ENCODE measurements around the gene C16orf89.

C16orf89 gene

DNA sequence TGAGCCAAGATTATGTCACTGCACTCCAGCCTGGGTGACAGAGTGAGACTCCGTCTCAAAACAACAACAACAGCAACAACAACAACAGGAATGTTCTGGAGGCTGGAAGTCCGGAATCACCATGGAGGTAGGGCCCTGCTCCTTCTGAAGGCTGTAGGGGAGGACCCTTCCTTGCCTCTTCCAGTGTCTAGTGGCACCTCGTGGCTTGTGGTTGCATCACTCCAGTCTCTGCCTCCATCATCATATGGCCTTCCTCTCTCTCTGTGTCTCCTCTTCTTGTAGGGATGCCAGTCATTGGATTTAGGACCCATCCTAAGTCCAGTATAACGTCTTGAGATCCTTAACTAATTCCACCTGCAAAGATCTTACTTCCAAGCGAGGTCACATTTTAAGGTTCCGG, 46.0 kb downstream of the C16orf89 start:
- no peak for DNase-seq (ENCODE audit: low spot score)
- TF ChIP-seq, protein P1, sequence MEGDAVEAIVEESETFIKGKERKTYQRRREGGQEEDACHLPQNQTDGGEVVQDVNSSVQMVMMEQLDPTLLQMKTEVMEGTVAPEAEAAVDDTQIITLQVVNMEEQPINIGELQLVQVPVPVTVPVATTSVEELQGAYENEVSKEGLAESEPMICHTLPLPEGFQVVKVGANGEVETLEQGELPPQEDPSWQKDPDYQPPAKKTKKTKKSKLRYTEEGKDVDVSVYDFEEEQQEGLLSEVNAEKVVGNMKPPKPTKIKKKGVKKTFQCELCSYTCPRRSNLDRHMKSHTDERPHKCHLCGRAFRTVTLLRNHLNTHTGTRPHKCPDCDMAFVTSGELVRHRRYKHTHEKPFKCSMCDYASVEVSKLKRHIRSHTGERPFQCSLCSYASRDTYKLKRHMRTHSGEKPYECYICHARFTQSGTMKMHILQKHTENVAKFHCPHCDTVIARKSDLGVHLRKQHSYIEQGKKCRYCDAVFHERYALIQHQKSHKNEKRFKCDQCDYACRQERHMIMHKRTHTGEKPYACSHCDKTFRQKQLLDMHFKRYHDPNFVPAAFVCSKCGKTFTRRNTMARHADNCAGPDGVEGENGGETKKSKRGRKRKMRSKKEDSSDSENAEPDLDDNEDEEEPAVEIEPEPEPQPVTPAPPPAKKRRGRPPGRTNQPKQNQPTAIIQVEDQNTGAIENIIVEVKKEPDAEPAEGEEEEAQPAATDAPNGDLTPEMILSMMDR (conservative IDR thresholded peaks at IDR 0.05; ENCODE audit: low read depth) = no peak
- POLR2A ChIA-PET (ENCODE audit: low non-redundant PET) = no interaction called here
- CTCF ChIA-PET = no interaction called here
- no peak overlapping the region for H3K27ac ChIP-seq

DNA sequence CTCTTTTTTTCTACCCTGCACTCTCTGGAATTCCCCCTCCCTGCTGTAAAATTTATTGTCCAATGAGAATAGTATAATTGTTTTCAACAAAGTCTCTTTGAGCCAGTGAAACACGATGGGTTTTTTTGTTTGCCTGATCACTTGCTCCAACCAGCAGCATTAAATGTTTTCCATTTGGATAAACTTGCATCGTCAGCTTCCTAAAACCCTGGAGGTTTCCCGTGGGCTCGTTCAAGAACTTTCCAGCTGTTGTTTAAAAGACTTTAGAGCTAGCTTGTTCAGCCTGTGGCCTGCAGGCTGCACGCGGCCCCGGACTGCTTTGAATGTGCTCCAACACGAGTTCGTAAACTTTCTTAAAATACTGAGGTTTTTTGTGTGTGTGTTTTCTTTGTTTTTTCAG, 47.0 kb downstream of the C16orf89 start:
- POLR2A ChIA-PET (ENCODE audit: low non-redundant PET) = no interaction called here
- CTCF ChIA-PET = no interaction called here
- TF ChIP-seq, protein P1 (conservative IDR thresholded peaks at IDR 0.05; ENCODE audit: low read depth) = no peak

DNA sequence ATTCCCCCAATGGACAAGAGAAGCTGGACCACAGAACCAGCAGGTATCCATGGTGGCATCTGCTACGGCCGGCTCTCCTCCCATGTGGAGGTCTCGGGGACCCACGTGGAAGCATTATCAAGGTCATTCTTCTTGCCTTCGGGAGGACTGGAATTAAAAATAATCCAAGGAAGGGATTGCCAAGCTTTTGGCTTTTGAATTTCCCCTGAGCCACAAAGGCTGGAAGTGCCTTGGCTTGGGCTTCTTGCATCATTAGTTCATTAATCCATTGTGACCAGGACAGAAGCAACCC, 48.1 kb downstream of the C16orf89 start:
- POLR2A ChIA-PET (ENCODE audit: low non-redundant PET) = no interaction called here
- TF ChIP-seq, protein P1 (conservative IDR thresholded peaks at IDR 0.05; ENCODE audit: low read depth) = no peak
- DNase-seq (ENCODE audit: low spot score) = no peak
- CTCF ChIA-PET = interaction anchor here (0.7 kb wide), 1 partner anchor 43 kb away, joined by 3 read pairs; no protein-coding TSS in a partner anchor
- H3K27ac ChIP-seq = no peak overlapping the region

More for the DNA sequence above, 47.0 kb downstream of the C16orf89 start:
- no peak for DNase-seq (ENCODE audit: low spot score)
- no peak overlapping the region for H3K27ac ChIP-seq

DNA sequence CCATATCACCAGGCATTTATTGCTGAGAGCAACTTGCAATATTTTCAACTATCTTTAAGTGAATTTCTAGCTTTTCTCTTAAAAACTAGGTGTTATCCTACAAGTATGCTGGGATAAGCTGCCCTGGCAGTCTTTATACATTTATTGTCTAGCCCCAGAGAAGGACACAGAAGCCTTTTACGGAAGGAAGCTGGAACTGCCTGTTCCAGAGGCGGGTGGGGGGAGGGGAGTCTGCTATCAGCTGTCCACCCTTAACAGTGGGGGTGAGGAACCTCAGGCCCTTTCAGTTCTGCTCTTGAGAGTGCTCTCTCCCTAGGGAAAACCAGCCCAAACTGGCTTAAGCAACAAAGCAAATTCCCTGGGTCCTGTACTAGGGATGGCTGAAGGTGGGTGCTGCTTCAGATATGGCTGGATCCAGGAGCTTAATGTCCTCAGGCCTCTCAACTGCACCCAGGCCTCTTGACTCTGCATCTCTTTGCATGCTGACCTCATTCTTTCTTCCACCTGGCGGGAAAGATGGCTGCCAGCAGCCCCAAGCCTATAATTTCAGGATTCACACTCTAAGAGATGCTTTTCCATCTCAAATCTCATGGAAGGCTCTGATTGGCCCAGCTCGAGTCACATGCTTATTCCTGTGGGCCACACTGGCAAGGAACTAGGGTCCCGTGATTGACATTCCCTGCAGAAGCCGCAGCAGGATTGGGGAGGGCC, 48.6 kb downstream of the C16orf89 start:
- ChIA-PET CTCF (interaction anchor here (0.7 kb wide), 1 partner anchor 43 kb away, joined by 3 read pairs; no protein-coding TSS in a partner anchor), POLR2A (ENCODE audit: low non-redundant PET) (no interaction called here)
- TF ChIP-seq, protein P1 (conservative IDR thresholded peaks at IDR 0.05; ENCODE audit: low read depth) = no peak
- H3K27ac ChIP-seq = no peak overlapping the region
- no peak for DNase-seq (ENCODE audit: low spot score)

DNA sequence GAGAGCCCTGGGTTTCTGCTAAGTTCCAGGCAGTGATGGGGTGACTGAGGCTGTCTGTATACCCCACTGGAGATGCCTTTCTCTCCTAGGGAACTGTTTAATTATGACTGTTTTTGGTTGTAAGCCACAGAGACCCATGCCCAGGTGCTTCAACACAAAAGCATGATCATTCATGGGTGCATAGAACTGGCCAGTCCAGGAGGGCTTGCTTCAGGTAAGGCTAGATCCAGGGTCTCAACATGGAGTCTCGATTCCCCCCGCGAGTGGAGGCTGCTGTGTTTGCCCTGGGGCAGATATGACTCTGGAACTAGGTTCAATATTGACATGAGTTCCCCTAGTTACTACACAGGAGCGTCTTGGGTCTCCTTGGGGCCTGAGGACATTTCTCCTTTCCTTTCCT, 49.9 kb downstream of the C16orf89 start:
- CTCF ChIA-PET = no interaction called here

DNA sequence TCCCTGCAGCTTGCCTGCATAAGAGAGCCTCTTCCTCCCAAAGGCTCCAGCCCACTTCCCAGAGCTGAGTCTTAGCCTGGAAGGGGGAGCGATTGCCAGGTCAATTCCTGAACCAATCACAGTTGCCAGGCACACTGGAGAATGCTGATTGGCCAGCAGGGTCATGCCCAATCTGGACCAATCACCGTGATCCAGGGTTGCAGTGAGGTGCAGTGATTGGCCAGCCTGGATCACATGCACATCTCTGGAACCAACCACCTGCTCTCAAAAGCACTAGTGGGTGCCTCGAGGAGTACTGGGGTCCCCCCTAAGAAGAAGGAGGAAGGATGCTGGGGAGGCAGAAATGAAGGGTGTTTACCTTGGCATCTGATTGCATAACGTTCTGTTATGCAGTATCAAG, 50.4 kb downstream of the C16orf89 start:
- DNase-seq (ENCODE audit: low spot score) = no peak
- POLR2A ChIA-PET (ENCODE audit: low non-redundant PET) = no interaction called here
- CTCF ChIA-PET = interaction anchor here (1.0 kb wide), 1 partner anchor 9 kb away, joined by 3 read pairs; no protein-coding TSS in a partner anchor
- no peak overlapping the region for H3K27ac ChIP-seq
- TF ChIP-seq, protein P1 (conservative IDR thresholded peaks at IDR 0.05; ENCODE audit: low read depth) = no peak

More for the DNA sequence above, 49.9 kb downstream of the C16orf89 start:
- POLR2A ChIA-PET (ENCODE audit: low non-redundant PET) = no interaction called here
- DNase-seq (ENCODE audit: low spot score) = no peak
- no peak overlapping the region for H3K27ac ChIP-seq
- TF ChIP-seq, protein P1 (conservative IDR thresholded peaks at IDR 0.05; ENCODE audit: low read depth) = no peak

Data from RWPE1 (cell line).